Measurements from ENCODE around the gene GALNT10.

- TF ChIP-seq, protein P1, sequence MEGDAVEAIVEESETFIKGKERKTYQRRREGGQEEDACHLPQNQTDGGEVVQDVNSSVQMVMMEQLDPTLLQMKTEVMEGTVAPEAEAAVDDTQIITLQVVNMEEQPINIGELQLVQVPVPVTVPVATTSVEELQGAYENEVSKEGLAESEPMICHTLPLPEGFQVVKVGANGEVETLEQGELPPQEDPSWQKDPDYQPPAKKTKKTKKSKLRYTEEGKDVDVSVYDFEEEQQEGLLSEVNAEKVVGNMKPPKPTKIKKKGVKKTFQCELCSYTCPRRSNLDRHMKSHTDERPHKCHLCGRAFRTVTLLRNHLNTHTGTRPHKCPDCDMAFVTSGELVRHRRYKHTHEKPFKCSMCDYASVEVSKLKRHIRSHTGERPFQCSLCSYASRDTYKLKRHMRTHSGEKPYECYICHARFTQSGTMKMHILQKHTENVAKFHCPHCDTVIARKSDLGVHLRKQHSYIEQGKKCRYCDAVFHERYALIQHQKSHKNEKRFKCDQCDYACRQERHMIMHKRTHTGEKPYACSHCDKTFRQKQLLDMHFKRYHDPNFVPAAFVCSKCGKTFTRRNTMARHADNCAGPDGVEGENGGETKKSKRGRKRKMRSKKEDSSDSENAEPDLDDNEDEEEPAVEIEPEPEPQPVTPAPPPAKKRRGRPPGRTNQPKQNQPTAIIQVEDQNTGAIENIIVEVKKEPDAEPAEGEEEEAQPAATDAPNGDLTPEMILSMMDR (IDR thresholded peaks at IDR 0.05), result no peak
- no peak for TF ChIP-seq POLR2A (IDR thresholded peaks at IDR 0.05)
Measured at GRCh38 chr5:154447089-154447725, 256.7 kb downstream of the GALNT10 start.
